ENCODE results near the gene FRMD4A.
A peak's percentile ranks its signal among the peaks of the same experiment; 100 is the strongest.

FRMD4A gene

DNA sequence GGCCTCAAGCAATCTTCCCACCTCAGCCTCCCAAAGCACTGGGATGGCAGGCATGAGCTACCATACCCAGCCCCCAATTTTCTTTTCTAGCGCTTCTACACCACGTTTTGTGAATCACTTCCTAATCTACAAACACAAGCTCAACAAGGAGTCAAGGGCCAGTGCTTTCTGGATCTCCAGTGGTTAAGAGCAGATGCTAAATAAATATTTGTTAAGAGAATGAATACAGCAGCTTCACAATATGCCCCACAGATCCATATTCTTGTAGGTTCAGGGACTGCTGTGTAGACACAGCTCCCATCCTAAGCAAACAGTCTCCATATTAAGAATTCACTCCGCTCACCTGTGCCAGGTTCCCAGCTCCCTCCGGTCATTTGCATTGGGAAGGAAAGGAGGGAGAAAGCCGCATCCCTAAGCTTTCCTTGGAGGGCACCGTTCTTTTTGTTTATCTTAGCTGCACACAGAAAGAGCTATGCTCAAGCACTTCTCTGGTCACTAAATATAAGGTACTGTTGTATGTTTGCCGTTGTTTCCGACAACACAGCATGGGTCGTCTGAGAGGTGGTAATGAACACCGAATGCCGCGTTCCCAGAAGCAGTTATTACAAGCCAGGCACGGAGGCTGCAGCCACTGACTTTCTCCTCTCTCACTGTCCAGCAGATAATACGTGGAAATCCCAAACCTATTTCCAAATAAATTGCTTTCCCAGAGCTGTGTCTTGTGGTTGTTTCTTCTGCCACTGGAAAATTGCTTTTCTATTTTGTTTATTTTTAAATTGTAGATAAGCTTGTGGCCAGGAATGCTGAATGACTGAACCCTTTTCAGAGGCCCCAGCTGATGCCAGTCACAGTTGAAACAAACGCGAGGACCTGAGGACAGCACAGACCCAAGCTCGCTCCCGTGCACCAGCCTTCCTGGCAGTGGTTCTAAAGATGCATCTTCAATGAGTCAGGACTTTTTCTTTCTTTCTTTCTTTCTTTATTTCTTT, 526.9 kb downstream of the FRMD4A start:
- no peak for TF ChIP-seq JUND (IDR thresholded peaks at IDR 0.05; ENCODE audit: low read depth)

GRCh38 chr10:13801907-13802288, 528.8 kb downstream of the FRMD4A start:
- no peak for DNase-seq (ENCODE audit: low read depth in 1 of 2, low spot score in 1 of 2)
- in situ Hi-C loops (cut with HindIII; ENCODE audit: low pct_unique_long_range_greater_than_20kb, low sequenced_read_pairs): no loop called here
- no peak for TF ChIP-seq JUND (IDR thresholded peaks at IDR 0.05; ENCODE audit: low read depth)

More for the DNA sequence above, 526.9 kb downstream of the FRMD4A start:
- peak in 1 of 2 experiments; percentile 69 for DNase-seq (ENCODE audit: low read depth in 1 of 2, low spot score in 1 of 2)
- in situ Hi-C loops (cut with HindIII; ENCODE audit: low pct_unique_long_range_greater_than_20kb, low sequenced_read_pairs): no loop called here

DNA sequence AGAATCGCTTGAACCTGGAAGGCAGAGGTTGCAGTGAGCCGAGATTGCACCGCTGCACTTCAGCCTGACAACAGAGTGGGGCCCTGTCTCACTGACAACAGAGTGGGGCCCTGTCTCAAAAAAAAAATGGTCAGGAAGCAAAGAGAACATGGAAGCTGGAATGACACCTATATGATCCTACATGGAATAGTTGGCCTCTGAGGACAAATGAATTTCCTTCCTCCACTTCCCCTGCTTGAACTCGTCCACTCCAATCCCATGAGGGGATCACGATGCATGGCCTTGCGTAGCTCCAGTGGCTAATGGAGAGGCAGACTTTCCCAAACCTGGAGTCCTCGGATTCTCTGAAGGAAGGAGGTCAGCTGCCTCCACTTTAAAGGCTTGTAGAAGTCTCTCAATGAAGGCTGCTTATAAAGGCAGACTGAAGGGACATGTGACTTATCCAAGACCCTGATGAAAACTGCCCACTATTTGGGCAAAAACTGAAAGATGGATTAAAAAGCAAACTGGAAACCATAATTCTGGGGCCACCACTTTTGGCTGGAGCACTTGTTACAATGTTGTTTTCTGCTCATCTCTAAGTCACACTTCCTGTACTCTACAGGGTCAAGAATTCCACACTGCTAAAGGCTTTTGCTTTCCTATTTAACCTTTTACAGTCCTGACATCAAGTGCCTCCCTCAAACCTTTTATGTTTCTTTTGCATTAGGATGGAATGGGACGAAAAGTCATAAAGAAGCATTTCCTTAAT, 529.4 kb downstream of the FRMD4A start:
- in situ Hi-C loops (cut with HindIII; ENCODE audit: low pct_unique_long_range_greater_than_20kb, low sequenced_read_pairs): no loop called here
- no peak for DNase-seq (ENCODE audit: low read depth in 1 of 2, low spot score in 1 of 2)
- no peak for TF ChIP-seq JUND (IDR thresholded peaks at IDR 0.05; ENCODE audit: low read depth)

GRCh38 chr10:13797164-13797563, 533.6 kb downstream of the FRMD4A start:
- in situ Hi-C loops (cut with HindIII; ENCODE audit: low pct_unique_long_range_greater_than_20kb, low sequenced_read_pairs): no loop called here
- DNase-seq (ENCODE audit: low read depth in 1 of 2, low spot score in 1 of 2): peak in 1 of 2 experiments; percentile 45
- no peak for TF ChIP-seq JUND (IDR thresholded peaks at IDR 0.05; ENCODE audit: low read depth)

DNA sequence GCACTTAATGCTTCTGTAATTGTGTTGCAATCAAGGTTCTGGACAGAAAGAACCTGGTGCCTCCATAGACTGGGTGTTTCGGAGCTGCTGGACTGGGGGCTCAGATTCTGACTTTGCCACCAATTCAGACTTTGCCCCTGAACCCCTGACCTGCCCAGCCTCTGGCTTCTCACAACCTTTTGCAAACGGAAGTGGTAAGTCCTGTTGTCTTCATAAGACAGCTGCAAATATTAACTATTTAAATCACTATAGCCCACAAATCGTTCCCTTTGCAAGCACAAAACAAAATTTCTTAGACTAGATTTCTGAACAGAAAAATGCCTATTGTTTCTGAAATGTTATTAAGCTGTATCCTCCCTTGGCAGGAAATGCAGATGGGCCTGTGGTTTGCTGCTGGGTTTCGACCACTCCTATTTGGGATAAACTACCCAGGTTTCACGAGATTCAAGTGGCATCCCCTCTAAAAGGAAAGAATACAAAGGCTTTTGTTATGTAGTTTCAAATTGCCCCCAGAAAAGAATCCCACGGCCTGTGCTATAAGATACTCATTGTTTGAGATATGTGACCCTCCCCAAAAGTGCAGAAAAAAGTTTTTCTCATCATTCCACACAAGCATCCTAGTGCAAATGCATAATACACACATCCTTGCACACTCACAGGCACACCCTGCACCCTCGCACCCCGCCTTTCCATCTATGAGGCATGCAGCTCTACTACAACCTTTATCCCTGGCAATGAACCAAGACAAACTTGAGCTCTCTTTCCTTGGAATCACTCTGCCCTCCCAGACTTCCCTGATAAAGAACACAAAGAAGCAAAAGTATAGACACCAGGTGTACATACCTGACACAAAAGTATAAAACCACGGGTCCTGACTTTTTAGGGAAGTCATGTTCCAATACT, 534.8 kb downstream of the FRMD4A start:
- in situ Hi-C loops (cut with HindIII; ENCODE audit: low pct_unique_long_range_greater_than_20kb, low sequenced_read_pairs): no loop called here
- no peak for DNase-seq (ENCODE audit: low read depth in 1 of 2, low spot score in 1 of 2)
- no peak for TF ChIP-seq JUND (IDR thresholded peaks at IDR 0.05; ENCODE audit: low read depth)

GRCh38 chr10:13794992-13795612, 535.6 kb downstream of the FRMD4A start:
- in situ Hi-C loops (cut with HindIII; ENCODE audit: low pct_unique_long_range_greater_than_20kb, low sequenced_read_pairs): no loop called here
- no peak for DNase-seq (ENCODE audit: low read depth in 1 of 2, low spot score in 1 of 2)
- TF ChIP-seq JUND (IDR thresholded peaks at IDR 0.05; ENCODE audit: low read depth): no peak

DNA sequence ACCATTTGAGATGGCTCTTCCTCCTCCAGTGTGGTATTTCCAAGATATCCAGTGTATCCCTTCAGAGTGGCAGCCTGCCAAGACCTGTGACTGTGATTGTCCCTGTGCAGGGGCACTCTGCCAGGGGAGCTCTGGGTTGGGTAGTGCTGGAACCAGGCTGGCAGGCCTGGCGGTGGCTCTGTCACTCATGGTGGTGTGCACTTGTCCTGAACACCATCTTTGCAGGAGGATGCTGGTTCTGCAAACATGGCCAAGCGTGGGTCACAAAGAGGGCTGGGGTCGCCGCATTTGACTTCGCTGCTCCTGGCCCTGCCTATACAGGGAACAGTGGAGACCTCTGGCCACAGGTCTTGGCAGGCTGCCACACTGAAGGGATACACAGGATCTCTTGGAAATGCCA, 538.7 kb downstream of the FRMD4A start:
- DNase-seq (ENCODE audit: low read depth in 1 of 2, low spot score in 1 of 2): no peak
- in situ Hi-C loops (cut with HindIII; ENCODE audit: low pct_unique_long_range_greater_than_20kb, low sequenced_read_pairs): no loop called here
- TF ChIP-seq JUND (IDR thresholded peaks at IDR 0.05; ENCODE audit: low read depth): no peak

GRCh38 chr10:13791483-13791882, 539.2 kb downstream of the FRMD4A start:
- no peak for DNase-seq (ENCODE audit: low read depth in 1 of 2, low spot score in 1 of 2)
- in situ Hi-C loops (cut with HindIII; ENCODE audit: low pct_unique_long_range_greater_than_20kb, low sequenced_read_pairs): no loop called here
- TF ChIP-seq JUND (IDR thresholded peaks at IDR 0.05; ENCODE audit: low read depth): no peak

GRCh38 chr10:13790196-13790595, 540.5 kb downstream of the FRMD4A start:
- no peak for DNase-seq (ENCODE audit: low read depth in 1 of 2, low spot score in 1 of 2)
- in situ Hi-C loops (cut with HindIII; ENCODE audit: low pct_unique_long_range_greater_than_20kb, low sequenced_read_pairs): no loop called here
- TF ChIP-seq JUND (IDR thresholded peaks at IDR 0.05; ENCODE audit: low read depth): no peak

DNA sequence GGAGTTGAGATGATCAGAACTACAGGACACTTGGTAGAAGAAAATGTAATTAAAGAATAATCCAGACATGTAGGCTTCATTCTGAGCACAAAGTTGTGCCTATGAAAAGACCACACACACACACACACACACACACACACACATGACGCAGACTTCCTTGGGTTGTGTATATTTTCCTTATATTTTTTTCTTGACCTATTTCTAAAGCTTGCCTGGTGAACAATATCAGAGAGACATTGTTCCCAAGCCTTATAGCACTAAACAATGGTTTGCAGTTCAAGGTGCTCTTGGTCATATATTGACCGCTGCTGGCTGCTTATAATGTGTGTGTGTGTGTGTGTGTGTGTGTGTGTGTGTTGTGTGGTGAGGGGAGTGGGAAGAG, 541.3 kb downstream of the FRMD4A start:
- TF ChIP-seq JUND (IDR thresholded peaks at IDR 0.05; ENCODE audit: low read depth): no peak
- in situ Hi-C loops (cut with HindIII; ENCODE audit: low pct_unique_long_range_greater_than_20kb, low sequenced_read_pairs): no loop called here
- no peak for DNase-seq (ENCODE audit: low read depth in 1 of 2, low spot score in 1 of 2)

DNA sequence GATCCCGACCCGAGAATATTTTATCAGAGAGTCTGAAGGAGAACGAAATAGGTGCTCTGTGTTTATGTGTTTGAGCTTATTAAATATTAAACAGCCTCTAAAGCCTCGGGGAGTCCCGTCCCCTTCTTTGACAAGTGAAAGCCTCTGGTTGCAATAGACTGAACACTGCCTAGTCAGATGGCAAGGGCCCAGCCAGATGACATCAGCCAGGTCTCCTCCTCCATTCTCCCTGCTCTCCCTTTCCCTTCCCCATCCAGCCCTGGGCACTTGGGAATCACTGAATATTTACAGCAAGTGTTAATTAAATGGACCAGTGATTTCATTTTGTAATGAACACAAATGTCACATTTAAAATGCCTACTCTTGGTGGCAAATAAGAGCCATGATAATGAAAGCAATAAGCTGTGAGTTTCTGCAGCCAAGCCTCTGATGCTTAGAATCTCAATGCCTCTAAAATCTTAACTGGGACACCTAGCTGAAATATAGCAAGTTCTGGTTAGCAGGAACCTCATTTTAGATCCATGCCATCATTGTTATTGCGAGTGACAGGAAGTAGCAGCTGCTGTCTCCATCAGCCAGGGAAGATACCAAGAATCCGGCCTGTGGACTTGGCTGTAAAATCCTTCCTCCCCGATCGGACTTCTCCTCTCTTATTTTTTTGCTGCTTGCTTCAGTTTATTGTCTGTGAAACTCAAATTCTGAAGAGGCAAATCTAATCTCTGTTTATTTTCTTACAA, 541.8 kb downstream of the FRMD4A start:
- in situ Hi-C loops (cut with HindIII; ENCODE audit: low pct_unique_long_range_greater_than_20kb, low sequenced_read_pairs): no loop called here
- TF ChIP-seq JUND (IDR thresholded peaks at IDR 0.05; ENCODE audit: low read depth): no peak
- no peak for DNase-seq (ENCODE audit: low read depth in 1 of 2, low spot score in 1 of 2)
